Activated CD4-positive, CD25-positive, alpha-beta regulatory T cell (primary cell): ENCODE results near the gene ARHGEF40.

Experiments
- DNase-seq, 4 experiments: peaks; one replicate each; lab custom pipeline; 2025; lab: John Stamatoyannopoulos, UW

Gene ARHGEF40

GRCh38 chr14:21070083-21070609, at the start of gene ARHGEF40:
ARHGEF40 (plus strand) TSS chr14:21070304; CDS start chr14:21070397, 93 bp downstream.
- DNase-seq: no peak

- DNase-seq: no peak
These were observed 49.0 kb upstream of the ARHGEF40 start for GRCh38 chr14:21020977-21021545.

GRCh38 chr14:21022686-21023085, 47.4 kb upstream of the ARHGEF40 start:
- DNase-seq: no peak

GRCh38 chr14:21023174-21023573, 46.9 kb upstream of the ARHGEF40 start:
- DNase-seq: no peak

- DNase-seq: no peak
These were observed 46.1 kb upstream of the ARHGEF40 start for GRCh38 chr14:21023817-21024584.

GRCh38 chr14:21024585-21025370, 45.3 kb upstream of the ARHGEF40 start, which contains the start of gene NDRG2:
NDRG2 (minus strand) TSS chr14:21025061; CDS start chr14:21023315, 1,746 bp downstream.
- peak; percentile 25 to 69 (median 48) for DNase-seq

GRCh38 chr14:21025371-21026273, 44.5 kb upstream of the ARHGEF40 start:
- no peak for DNase-seq

GRCh38 chr14:21026274-21026987, 43.7 kb upstream of the ARHGEF40 start:
- DNase-seq: no peak

- no peak for DNase-seq
These were observed 43.2 kb upstream of the ARHGEF40 start for GRCh38 chr14:21026988-21027315.

- no peak for DNase-seq
These were observed 40.2 kb upstream of the ARHGEF40 start, which contains the start of gene TPPP2 for GRCh38 chr14:21029917-21030316. TPPP2 (plus strand) TSS chr14:21030217; CDS start chr14:21030582, 365 bp downstream.

GRCh38 chr14:21030531-21030930, 39.6 kb upstream of the ARHGEF40 start:
- DNase-seq: no peak

- no peak for DNase-seq
These were observed 37.6 kb upstream of the ARHGEF40 start for GRCh38 chr14:21032326-21033132.

GRCh38 chr14:21033133-21033698, 36.9 kb upstream of the ARHGEF40 start:
- no peak for DNase-seq

- no peak for DNase-seq
These were observed 35.4 kb upstream of the ARHGEF40 start, which contains the start of gene RNASE13 for GRCh38 chr14:21034707-21035106. RNASE13 (minus strand) TSS chr14:21034807; CDS start chr14:21034288, 519 bp downstream.

GRCh38 chr14:21036751-21037150, 33.4 kb upstream of the ARHGEF40 start:
- no peak for DNase-seq

- no peak for DNase-seq
These were observed 32.9 kb upstream of the ARHGEF40 start for GRCh38 chr14:21037156-21037555.

GRCh38 chr14:21038441-21039422, 31.4 kb upstream of the ARHGEF40 start:
- DNase-seq: no peak
